ENCODE measurements around the gene NSMCE1. TPM values are rescaled to one million over a fixed set of nuclear protein-coding genes. Genes with fewer than 3 reads are reported as not detected.

Gene NSMCE1
- total and polyA plus RNA-seq, 2 of the 8 experiments (the other 6 are each of a cell fraction or from before 2014, with no cell fraction given): 8.1 to 16.6 TPM

DNA sequence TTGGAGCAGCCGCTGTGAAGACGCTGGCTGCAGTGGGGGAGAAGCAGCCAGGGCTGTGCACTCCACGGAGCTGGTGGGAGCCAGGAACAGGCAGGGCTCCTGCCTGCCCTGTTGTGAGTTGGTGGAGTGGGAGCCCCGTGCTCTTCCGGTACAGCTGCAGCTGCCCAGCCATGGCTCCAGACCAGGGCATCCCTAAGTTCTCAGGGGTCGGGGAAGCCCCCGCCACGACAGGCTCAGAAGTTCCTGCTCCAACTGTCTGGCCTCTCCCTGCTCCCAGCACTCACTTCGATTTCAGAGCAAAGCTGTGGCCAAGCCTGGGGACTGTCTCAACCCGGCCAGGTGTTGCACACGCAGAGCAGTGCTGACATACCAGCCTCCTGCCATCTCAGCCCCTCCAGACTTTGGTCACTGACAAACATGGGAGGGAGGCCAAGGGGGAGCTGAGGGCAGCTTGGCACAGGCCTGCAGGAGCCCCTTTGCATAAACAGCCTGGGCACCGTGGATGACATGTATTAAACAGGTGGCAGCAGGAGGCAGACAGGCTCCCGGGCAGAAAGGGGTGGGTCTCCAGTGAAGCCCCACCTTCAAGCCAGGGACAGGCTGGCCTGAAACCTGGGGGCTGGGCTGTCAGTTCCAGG is 79.1 kb downstream of the NSMCE1 start:
- Histone ChIP-seq H2AK5ac (ENCODE audit: low read depth, low read length) (no peak overlapping the region), H3K9ac (replicated peaks in 1 of 4; ENCODE audit: extremely low read depth in 1 of 4, low read depth in 3 of 4, low read length in 3 of 4) (no peak overlapping the region), H3K23me2 (ENCODE audit: low read depth, low read length) (no peaks in the 10 kb centered on the region), H3K56ac (replicated peaks; ENCODE audit: insufficient read length, low read depth, low read length) (no peak overlapping the region), H3K79me2 (ENCODE audit: control insufficient read depth in 1 of 2, insufficient read depth in 2 of 2, low read length in 2 of 2) (no peaks in the 10 kb centered on the region), H3K4ac (replicated peaks; ENCODE audit: insufficient read length, low read depth, low read length) (no peak overlapping the region), H2BK12ac (ENCODE audit: low read depth, low read length) (no peak overlapping the region), H2BK20ac (ENCODE audit: low read length) (no peak overlapping the region), H3K4me1 (replicated peaks in 1 of 4; ENCODE audit: control insufficient read depth in 3 of 4, insufficient read depth in 4 of 4, low read length in 3 of 4) (peaks cover 0 to 6% (median 1%) of the 10 kb centered on the region in 4 experiments; a peak in 3 of 7 replicates), H3K4me3 (ENCODE audit: extremely low read depth in 1 of 4, insufficient read depth in 2 of 4, low read depth in 3 of 4, low read length in 4 of 4) (no peak overlapping the region), H3K4me2 (ENCODE audit: insufficient read depth in 1 of 2, low read depth in 2 of 2, low read length in 2 of 2) (peak overlapping the region in 1 of 2 experiments; percentile 44; a peak in 1 of 4 replicates), H2AFZ (ENCODE audit: low read length) (no peak overlapping the region), H3K79me1 (ENCODE audit: low read depth, low read length) (no peaks in the 10 kb centered on the region), H3K27me3 (replicated peaks in 1 of 4; ENCODE audit: control insufficient read depth in 3 of 4, extremely low read depth in 1 of 4, insufficient read depth in 3 of 4, low read length in 3 of 4) (no peaks in the 10 kb centered on the region), H3K36me3 (ENCODE audit: control insufficient read depth in 2 of 4, insufficient read depth in 4 of 4, low read length in 3 of 4) (no peaks in the 10 kb centered on the region), H3K9me3 (ENCODE audit: insufficient read depth in 2 of 2, low read depth in 1 of 2, low read length in 1 of 2) (no peaks in the 10 kb centered on the region), H3K14ac (ENCODE audit: insufficient read length) (no peak overlapping the region), H3K18ac (ENCODE audit: extremely low read depth, low read length) (no peak overlapping the region), H3K23ac (ENCODE audit: insufficient read length) (no peak overlapping the region), H4K8ac (ENCODE audit: extremely low read depth, insufficient read depth, low read length) (no peak overlapping the region; the same call in 1 of the 2 replicates), H4K5ac (ENCODE audit: insufficient read length, low read depth, low read length) (no peak overlapping the region), H3K27ac (ENCODE audit: low read depth, low read length) (no peak overlapping the region), H2BK120ac (replicated peaks; ENCODE audit: low read depth, low read length) (no peak overlapping the region), H4K20me1 (replicated peaks in 1 of 2; ENCODE audit: control insufficient read depth in 1 of 2, insufficient read depth in 2 of 2, low read length in 2 of 2) (no peaks in the 10 kb centered on the region), H4K91ac (replicated peaks; ENCODE audit: insufficient read length, low read length) (no peak overlapping the region), H2BK5ac (ENCODE audit: low read depth, low read length) (no peak overlapping the region), H2BK15ac (ENCODE audit: low read length) (no peak overlapping the region)
- no peak for TF ChIP-seq SAP30 (IDR thresholded peaks at IDR 0.05; ENCODE audit: insufficient read depth, insufficient replicate concordance, low read length)
- no peak for TF ChIP-seq KDM1A (IDR thresholded peaks at IDR 0.05; ENCODE audit: borderline replicate concordance, low read length)
- TF ChIP-seq NRF1 (IDR thresholded peaks at IDR 0.05; ENCODE audit: low read depth, low read length): no peak
- TF ChIP-seq BACH1 (IDR thresholded peaks at IDR 0.05; ENCODE audit: low read length): no peak
- TF ChIP-seq KDM4A (IDR thresholded peaks at IDR 0.05; ENCODE audit: low read depth, low read length, severe bottlenecking): no peak
- no peak for TF ChIP-seq TEAD4 (IDR thresholded peaks at IDR 0.05; ENCODE audit: low read depth, low read length)
- TF ChIP-seq ASH2L (IDR thresholded peaks at IDR 0.05; ENCODE audit: low read length): no peak
- TF ChIP-seq GABPA (IDR thresholded peaks at IDR 0.05; ENCODE audit: borderline replicate concordance, insufficient read depth, low read length): no peak
- TF ChIP-seq SP1 (IDR thresholded peaks at IDR 0.05; ENCODE audit: low read depth, low read length): no peak
- no peak for TF ChIP-seq RFX5 (IDR thresholded peaks at IDR 0.05; ENCODE audit: borderline replicate concordance, low read depth, low read length)
- TF ChIP-seq, protein P1, sequence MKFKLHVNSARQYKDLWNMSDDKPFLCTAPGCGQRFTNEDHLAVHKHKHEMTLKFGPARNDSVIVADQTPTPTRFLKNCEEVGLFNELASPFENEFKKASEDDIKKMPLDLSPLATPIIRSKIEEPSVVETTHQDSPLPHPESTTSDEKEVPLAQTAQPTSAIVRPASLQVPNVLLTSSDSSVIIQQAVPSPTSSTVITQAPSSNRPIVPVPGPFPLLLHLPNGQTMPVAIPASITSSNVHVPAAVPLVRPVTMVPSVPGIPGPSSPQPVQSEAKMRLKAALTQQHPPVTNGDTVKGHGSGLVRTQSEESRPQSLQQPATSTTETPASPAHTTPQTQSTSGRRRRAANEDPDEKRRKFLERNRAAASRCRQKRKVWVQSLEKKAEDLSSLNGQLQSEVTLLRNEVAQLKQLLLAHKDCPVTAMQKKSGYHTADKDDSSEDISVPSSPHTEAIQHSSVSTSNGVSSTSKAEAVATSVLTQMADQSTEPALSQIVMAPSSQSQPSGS (IDR thresholded peaks at IDR 0.05; ENCODE audit: low read length): no peak
- ChIA-PET CTCF (ENCODE audit: partially characterized antibody) (interaction anchor here (1.0 to 2.6 kb wide), 4 partner anchors 10 to 183 kb away, joined by 4 to 12 read pairs (median 4); no protein-coding TSS in a partner anchor), POLR2A (ENCODE audit: partially characterized antibody) (interaction anchor here (0.9 to 2.3 kb wide), 2 partner anchors 14 to 32 kb away, joined by 3 to 10 read pairs; partner anchors contain the start of gene KDM8)
- 70% methylated on average over 11 of the region's 13 CpGs; no CpG with 5 or more reads in 1 of the 2 experiments for WGBS, 2 experiments (ENCODE audit: extremely low coverage in 1 of 2, insufficient coverage in 1 of 2, insufficient read length in 1 of 2, insufficient replicate concordance in 2 of 2, low coverage in 1 of 2, low lambda C conversion rate in 2 of 2, missing lambda C conversion rate in 1 of 2)
- FAIRE-seq: no peak
- DNase-seq (ENCODE audit: low read depth in 1 of 2, low spot score in 2 of 2): peak in 1 of 2 experiments; percentile 52

Data from H1 (cell line).